OCI-LY1 (cell line): ENCODE measurements around the gene STON2.
"Not testable (repeated sequence)": the region's sequence is repeated elsewhere in the genome, so short reads cannot be mapped to it uniquely, and the experiment has no call there.

Experiments
- H2AFZ ChIP-seq: fragments of 200-600 bp; sonication (generic), shearing (Covaris generic); 2 replicates; pipeline ENCODE4 v1.6.0; 2014; ENCODE audit warnings: antibody characterized with exemption, mild to moderate bottlenecking, low read length
- H3F3A ChIP-seq: fragments of 200-600 bp; sonication (generic), shearing (Covaris generic); 2 replicates; pipeline ENCODE4 v1.6.0; 2014; ENCODE audit warnings: mild to moderate bottlenecking, antibody characterized with exemption, low read length, moderate library complexity; ENCODE audit not compliant: insufficient read depth
- H3K27ac ChIP-seq: fragments of 200-600 bp; sonication (generic); 2 replicates; pipeline ENCODE4 v1.5.1; 2014; ENCODE audit warnings: low read length, mixed run types, mild to moderate bottlenecking, low read depth; ENCODE audit not compliant: poor library complexity, severe bottlenecking
- H3K27me3 ChIP-seq: fragments of 200-600 bp; sonication (generic); 2 replicates; pipeline ENCODE4 v1.6.0; 2014; ENCODE audit warnings: antibody characterized with exemption, mild to moderate bottlenecking, low read length, moderate library complexity; ENCODE audit not compliant: insufficient read depth
- H3K36me3 ChIP-seq: fragments of 200-600 bp; sonication (generic); 2 replicates; pipeline ENCODE4 v1.6.1; 2014; ENCODE audit warnings: mild to moderate bottlenecking, antibody characterized with exemption, low read length, moderate library complexity, mixed read lengths; ENCODE audit not compliant: insufficient read depth
- H3K4me1 ChIP-seq: fragments of 200-600 bp; sonication (generic); 2 replicates; pipeline ENCODE4 v1.5.1; 2014; ENCODE audit warnings: mild to moderate bottlenecking, low read length, moderate library complexity; ENCODE audit not compliant: insufficient read depth, severe bottlenecking
- H3K4me2 ChIP-seq: fragments of 200-600 bp; sonication (generic), shearing (Covaris generic); 2 replicates; pipeline ENCODE4 v1.6.1; 2014; ENCODE audit warnings: low read length
- H3K4me3 ChIP-seq: fragments of 200-600 bp; sonication (generic); 2 replicates; pipeline ENCODE4 v1.5.1; 2014; ENCODE audit warnings: low read length, low read depth, mild to moderate bottlenecking, mixed read lengths; ENCODE audit not compliant: poor library complexity, severe bottlenecking
- H3K79me2 ChIP-seq: fragments of 200-600 bp; shearing (Covaris generic); 2 replicates; pipeline ENCODE4 v1.6.1; 2016; ENCODE audit warnings: mixed run types, low read length, mixed read lengths; ENCODE audit not compliant: insufficient read depth
- H3K9ac ChIP-seq: fragments of 200-600 bp; sonication (generic), shearing (Covaris generic); 2 replicates; pipeline ENCODE4 v1.6.1; 2014; ENCODE audit warnings: mild to moderate bottlenecking, low read length, mixed read lengths
- H3K9me2 ChIP-seq: fragments of 200-600 bp; sonication (generic), shearing (Covaris generic); 2 replicates; pipeline ENCODE4 v1.6.1; 2014; ENCODE audit warnings: low read depth, mild to moderate bottlenecking, low read length, mixed read lengths
- H3K9me3 ChIP-seq: fragments of 200-600 bp; shearing (Covaris generic); 2 replicates; pipeline ENCODE4 v1.6.1; 2014; ENCODE audit warnings: low read length, mixed read lengths
- H4K20me1 ChIP-seq: fragments of 200-600 bp; sonication (generic), shearing (Covaris generic); 2 replicates; pipeline ENCODE4 v1.6.0; 2016; ENCODE audit warnings: mild to moderate bottlenecking, low read length; ENCODE audit not compliant: insufficient read depth
- EZH2 ChIP-seq: fragments of 200-600 bp; sonication (generic), shearing (Covaris generic); IDR thresholded peaks from 2 replicates; pipeline ENCODE4 v1.8.0; 2017; ENCODE audit warnings: borderline replicate concordance, mixed run types, mild to moderate bottlenecking, antibody characterized with exemption, low read length, moderate library complexity, mixed read lengths
- TF ChIP-seq, protein P1 (sequence below): fragments of 200-600 bp; sonication (generic), shearing (Covaris generic); IDR thresholded peaks from 2 replicates; pipeline ENCODE4 v1.5.1; 2017; ENCODE audit warnings: mild to moderate bottlenecking, antibody characterized with exemption, low read length, moderate library complexity, mixed read lengths

Gene STON2

DNA sequence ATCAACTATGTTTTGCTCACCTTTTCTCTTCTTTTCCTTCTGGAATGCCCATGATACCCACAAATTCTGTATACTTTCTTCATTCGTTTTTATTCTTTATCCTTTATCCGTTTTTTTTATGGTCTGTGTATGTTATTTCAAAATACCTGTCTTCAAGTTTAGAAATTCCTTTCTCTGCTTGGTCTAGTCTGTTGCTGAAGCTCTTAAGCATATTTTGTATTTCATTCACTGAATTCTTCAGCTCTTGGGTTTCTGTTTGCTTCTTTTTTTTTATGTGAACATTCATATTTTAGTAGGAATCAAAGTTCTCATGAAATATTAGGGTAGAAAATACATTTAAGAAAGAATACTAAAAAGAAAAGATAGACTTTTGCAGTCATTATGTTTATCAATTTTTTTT, 156.6 kb downstream of the STON2 start:
- Histone ChIP-seq H3K9me2 (no peaks in the 10 kb centered on the region), H3K36me3 (no peaks in the 10 kb centered on the region), H2AFZ (no peak overlapping the region), H3K4me1 (no peaks in the 10 kb centered on the region), H4K20me1 (no peaks in the 10 kb centered on the region), H3K79me2 (no peaks in the 10 kb centered on the region), H3K27ac (no peak overlapping the region), H3F3A (no peaks in the 10 kb centered on the region), H3K4me2 (no peak overlapping the region), H3K9me3 (peaks cover 3% of the 10 kb centered on the region; the same call in 1 of the 2 replicates), H3K27me3 (no peaks in the 10 kb centered on the region), H3K9ac (no peak overlapping the region), H3K4me3 (no peak overlapping the region)
- TF ChIP-seq, protein P1, sequence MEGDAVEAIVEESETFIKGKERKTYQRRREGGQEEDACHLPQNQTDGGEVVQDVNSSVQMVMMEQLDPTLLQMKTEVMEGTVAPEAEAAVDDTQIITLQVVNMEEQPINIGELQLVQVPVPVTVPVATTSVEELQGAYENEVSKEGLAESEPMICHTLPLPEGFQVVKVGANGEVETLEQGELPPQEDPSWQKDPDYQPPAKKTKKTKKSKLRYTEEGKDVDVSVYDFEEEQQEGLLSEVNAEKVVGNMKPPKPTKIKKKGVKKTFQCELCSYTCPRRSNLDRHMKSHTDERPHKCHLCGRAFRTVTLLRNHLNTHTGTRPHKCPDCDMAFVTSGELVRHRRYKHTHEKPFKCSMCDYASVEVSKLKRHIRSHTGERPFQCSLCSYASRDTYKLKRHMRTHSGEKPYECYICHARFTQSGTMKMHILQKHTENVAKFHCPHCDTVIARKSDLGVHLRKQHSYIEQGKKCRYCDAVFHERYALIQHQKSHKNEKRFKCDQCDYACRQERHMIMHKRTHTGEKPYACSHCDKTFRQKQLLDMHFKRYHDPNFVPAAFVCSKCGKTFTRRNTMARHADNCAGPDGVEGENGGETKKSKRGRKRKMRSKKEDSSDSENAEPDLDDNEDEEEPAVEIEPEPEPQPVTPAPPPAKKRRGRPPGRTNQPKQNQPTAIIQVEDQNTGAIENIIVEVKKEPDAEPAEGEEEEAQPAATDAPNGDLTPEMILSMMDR, result no peak
- no peak for TF ChIP-seq EZH2

DNA sequence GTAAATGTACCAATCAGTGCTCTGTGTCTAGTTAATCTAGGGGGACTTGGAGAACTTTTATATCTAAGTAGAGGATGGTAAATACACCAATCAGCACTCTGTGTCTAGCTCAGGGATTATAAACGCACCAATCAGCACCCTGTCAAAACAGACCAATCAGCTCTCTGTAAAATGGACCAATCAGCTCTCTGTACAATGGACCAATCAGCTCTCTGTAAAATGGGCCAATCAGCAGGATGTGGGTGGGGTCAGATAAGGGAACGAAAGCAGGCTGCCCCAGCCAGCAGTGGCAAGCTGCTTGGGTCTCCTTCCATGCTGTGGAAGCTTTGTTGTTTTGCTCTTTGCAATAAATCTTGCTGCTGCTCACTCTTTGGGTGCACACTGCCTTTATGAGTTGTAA, 163.3 kb downstream of the STON2 start:
- H2AFZ ChIP-seq, H3K9me2 ChIP-seq, H3K4me3 ChIP-seq, H4K20me1 ChIP-seq, H3K79me2 ChIP-seq, H3K27ac ChIP-seq, H3K9me3 ChIP-seq, H3K4me1 ChIP-seq, H3K36me3 ChIP-seq, H3K27me3 ChIP-seq, H3K9ac ChIP-seq, H3K4me2 ChIP-seq, H3F3A ChIP-seq: not testable (repeated sequence)

DNA sequence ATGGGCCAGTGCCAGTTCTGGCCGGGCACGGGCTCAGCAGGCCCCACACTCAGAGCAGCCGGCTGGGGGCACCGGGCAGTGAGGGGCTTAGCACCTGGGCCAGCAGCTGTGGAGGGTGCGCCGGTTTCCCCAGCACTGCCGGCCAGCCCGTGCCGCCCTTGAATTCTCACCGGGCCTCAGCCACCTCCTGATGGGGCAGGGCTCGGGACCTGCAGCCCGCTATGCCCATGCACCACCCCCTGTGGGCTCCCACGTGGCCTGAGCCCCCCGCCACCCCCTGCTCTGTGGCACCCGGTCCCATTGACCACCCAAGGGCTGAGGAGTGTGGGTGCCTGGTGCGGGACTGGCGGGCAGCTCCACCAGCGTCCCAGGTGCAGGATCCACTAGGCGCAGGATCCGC, 164.0 kb downstream of the STON2 start:
- Histone ChIP-seq H3K9me3 (no peaks in the 10 kb centered on the region), H3F3A (no peaks in the 10 kb centered on the region), H3K4me2 (no peak overlapping the region), H3K36me3 (no peaks in the 10 kb centered on the region), H3K4me3 (no peak overlapping the region), H3K4me1 (no peaks in the 10 kb centered on the region), H3K79me2 (no peaks in the 10 kb centered on the region), H3K9me2 (no peaks in the 10 kb centered on the region), H3K27me3 (no peaks in the 10 kb centered on the region; the same call in 1 of the 2 replicates), H4K20me1 (no peaks in the 10 kb centered on the region), H2AFZ (no peak overlapping the region), H3K9ac (no peak overlapping the region), H3K27ac (no peak overlapping the region)
- no peak for TF ChIP-seq EZH2
- TF ChIP-seq, protein P1, result no peak

DNA sequence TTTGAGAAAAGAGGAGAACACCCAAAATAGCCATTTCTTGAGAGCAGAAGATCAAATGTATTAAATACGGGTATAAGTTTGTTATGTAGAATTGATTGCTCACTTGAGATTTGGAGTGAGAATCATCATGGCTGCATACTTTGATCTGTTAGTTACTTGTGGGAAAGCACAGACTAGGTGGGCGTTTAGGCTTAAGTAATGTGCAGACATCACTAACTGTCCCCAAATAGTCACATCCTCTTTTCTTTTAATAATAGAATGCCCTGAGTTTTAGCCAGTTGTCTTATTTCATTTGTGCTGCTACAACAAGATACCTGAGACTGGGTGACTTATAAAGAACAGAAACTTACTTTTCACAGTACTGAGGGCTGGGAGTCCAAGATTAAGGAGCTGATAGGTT, 165.0 kb downstream of the STON2 start:
- Histone ChIP-seq H3K4me2 (no peak overlapping the region), H2AFZ (no peak overlapping the region), H4K20me1 (no peaks in the 10 kb centered on the region), H3K4me1 (no peaks in the 10 kb centered on the region), H3K9me3 (no peaks in the 10 kb centered on the region), H3K27ac (no peak overlapping the region), H3K79me2 (no peaks in the 10 kb centered on the region), H3K36me3 (no peaks in the 10 kb centered on the region), H3K27me3 (no peaks in the 10 kb centered on the region; the same call in 1 of the 2 replicates), H3K4me3 (no peak overlapping the region), H3K9me2 (no peaks in the 10 kb centered on the region), H3F3A (no peaks in the 10 kb centered on the region), H3K9ac (no peak overlapping the region)
- no peak for TF ChIP-seq EZH2
- TF ChIP-seq, protein P1, result no peak
